ENCODE results near the gene TRAPPC2L.

The TRAPPC2L gene

GRCh38 chr16:88866151-88866920 lies 9.4 kb downstream of the TRAPPC2L start, which contains the start of gene PABPN1L:
Gene PABPN1L (minus strand): TSS chr16:88866660. CDS start chr16:88866606, 54 bp downstream.
- H3K4me3 ChIP-seq (ENCODE audit: low read length) = no peak within 1 kb of the TSS
- TF ChIP-seq, protein P1, sequence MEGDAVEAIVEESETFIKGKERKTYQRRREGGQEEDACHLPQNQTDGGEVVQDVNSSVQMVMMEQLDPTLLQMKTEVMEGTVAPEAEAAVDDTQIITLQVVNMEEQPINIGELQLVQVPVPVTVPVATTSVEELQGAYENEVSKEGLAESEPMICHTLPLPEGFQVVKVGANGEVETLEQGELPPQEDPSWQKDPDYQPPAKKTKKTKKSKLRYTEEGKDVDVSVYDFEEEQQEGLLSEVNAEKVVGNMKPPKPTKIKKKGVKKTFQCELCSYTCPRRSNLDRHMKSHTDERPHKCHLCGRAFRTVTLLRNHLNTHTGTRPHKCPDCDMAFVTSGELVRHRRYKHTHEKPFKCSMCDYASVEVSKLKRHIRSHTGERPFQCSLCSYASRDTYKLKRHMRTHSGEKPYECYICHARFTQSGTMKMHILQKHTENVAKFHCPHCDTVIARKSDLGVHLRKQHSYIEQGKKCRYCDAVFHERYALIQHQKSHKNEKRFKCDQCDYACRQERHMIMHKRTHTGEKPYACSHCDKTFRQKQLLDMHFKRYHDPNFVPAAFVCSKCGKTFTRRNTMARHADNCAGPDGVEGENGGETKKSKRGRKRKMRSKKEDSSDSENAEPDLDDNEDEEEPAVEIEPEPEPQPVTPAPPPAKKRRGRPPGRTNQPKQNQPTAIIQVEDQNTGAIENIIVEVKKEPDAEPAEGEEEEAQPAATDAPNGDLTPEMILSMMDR (conservative IDR thresholded peaks at IDR 0.05; ENCODE audit: low read depth, low read length) = no peak
- no peak for DNase-seq (ENCODE audit: low read depth)

DNA sequence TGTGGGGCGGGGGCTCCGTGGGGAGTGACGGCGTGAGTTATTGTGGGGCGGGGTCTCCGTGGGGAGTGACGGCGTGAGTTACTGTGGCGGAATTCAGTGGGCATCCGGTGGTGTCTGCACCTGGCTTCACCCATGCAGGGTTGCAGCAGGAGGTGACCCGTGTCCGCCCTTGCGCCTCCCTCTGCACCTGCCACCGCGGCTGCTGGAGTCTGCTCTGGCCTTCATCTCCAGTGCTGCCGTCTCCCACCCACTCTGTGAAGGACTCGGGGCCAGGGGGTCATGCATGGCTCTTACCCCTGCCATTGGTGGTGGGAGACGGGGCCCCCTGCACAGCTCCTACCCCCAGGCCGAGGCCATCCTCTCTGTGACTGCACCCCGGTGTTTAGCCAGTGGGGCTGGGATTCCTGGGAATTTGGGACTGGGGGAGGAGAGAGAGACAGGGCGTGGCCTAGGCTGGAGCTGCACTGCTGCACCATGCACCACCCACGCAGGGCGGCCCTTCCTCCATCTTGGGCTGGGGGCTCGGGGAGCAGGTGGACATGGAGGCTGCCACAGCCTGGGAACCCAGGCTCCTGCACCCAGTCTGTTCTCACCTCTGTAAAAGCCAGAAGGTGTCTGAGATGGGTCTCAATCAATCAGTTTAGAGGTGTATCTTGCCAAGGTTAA lies 10.8 kb downstream of the TRAPPC2L start:
- TF ChIP-seq, protein P1 (conservative IDR thresholded peaks at IDR 0.05; ENCODE audit: low read depth, low read length) = no peak
- DNase-seq (ENCODE audit: low read depth) = no peak
- H3K4me3 ChIP-seq (ENCODE audit: low read length) = no peak overlapping the region

DNA sequence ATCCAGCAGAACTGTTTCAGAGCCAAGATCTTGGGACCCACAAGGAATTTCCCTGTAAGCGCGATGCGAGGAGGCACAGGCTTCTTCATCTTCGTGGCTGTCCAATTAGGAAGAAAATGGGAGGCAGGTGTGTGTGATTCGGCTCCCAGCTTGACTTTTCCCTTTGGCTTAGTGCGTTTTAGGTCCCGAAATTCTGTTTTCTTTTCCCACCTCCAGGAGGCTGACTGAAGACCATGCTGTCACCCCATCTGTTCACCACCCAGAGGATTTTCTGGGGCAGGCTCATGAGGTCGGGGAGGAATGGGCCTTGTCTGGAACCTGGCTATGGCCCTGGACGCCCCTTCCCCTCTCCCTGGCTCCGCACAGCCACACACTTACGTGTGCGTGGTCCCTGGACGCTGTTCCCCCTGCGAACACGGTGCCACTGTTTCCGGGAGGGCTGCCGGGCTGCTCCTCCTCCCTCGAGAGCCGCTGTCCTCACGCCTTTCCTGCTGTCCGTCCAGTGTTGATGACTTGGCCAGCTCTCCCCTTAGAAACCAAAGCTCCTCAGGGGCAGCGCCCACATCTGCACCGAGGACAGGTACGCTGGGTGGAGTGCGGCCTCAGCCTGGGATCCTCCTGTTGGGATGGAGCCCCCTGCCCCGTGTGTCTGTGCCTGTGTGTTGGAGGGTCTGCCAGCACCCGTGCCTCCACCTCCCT lies 12.2 kb downstream of the TRAPPC2L start:
- DNase-seq (ENCODE audit: low read depth) = no peak
- H3K4me3 ChIP-seq (ENCODE audit: low read length) = no peak overlapping the region
- TF ChIP-seq, protein P1 (conservative IDR thresholded peaks at IDR 0.05; ENCODE audit: low read depth, low read length) = no peak

- H3K4me3 ChIP-seq (ENCODE audit: low read length) = no peak overlapping the region
- no peak for DNase-seq (ENCODE audit: low read depth)
- TF ChIP-seq, protein P1 (conservative IDR thresholded peaks at IDR 0.05; ENCODE audit: low read depth, low read length) = no peak
These were observed 12.7 kb downstream of the TRAPPC2L start for GRCh38 chr16:88869673-88869980.

- no peak for DNase-seq (ENCODE audit: low read depth)
- H3K4me3 ChIP-seq (ENCODE audit: low read length) = no peak overlapping the region
- TF ChIP-seq, protein P1 (conservative IDR thresholded peaks at IDR 0.05; ENCODE audit: low read depth, low read length) = no peak
These were observed 13.9 kb downstream of the TRAPPC2L start for GRCh38 chr16:88870608-88871348.

DNA sequence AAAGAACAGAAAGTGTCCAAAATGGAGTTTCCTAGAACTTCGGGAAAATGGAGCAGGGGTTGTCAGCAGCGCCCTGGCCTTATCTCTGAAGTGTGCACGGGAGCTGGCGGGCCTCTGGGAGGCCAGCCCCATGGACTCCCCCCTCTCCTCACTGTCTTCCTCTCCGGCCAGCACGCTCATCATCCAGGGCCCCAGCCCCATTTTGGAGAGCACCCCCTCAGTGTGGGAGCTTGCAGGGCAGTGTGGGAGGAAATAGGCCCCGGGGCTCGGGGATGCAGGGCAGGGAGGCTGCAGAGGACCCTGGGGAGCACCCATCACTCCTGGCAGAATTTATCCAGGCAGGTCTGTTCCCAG lies 14.4 kb downstream of the TRAPPC2L start:
- no peak for DNase-seq (ENCODE audit: low read depth)
- TF ChIP-seq, protein P1 (conservative IDR thresholded peaks at IDR 0.05; ENCODE audit: low read depth, low read length) = no peak
- H3K4me3 ChIP-seq (ENCODE audit: low read length) = no peak overlapping the region

All from retinal pigment epithelial cell (primary cell).